Nephron (organoid): ENCODE data around the gene TMEM250.

Experiments used
- H3K27ac Mint-ChIP-seq, 3 experiments: 2 replicates each; pipeline ENCODE4 v1.8.0; 2020; ENCODE audit warnings: mixed read lengths in 3 of 3, mild to moderate bottlenecking in 2 of 3, moderate library complexity in 1 of 3
- H3K27me3 Mint-ChIP-seq: 2 replicates; pipeline ENCODE4 v1.8.0; 2021; ENCODE audit warnings: low read depth, mild to moderate bottlenecking, moderate library complexity, mixed read lengths
- H3K36me3 Mint-ChIP-seq: 2 replicates; pipeline ENCODE4 v1.8.0; 2020; ENCODE audit warnings: low read depth, mixed read lengths
- H3K4me1 Mint-ChIP-seq: 2 replicates; pipeline ENCODE4 v1.8.0; 2020; ENCODE audit warnings: mixed read lengths
- H3K4me3 Mint-ChIP-seq, 3 experiments: 2 replicates each; pipeline ENCODE4 v1.8.0; 2020; ENCODE audit warnings: mild to moderate bottlenecking in 3 of 3, mixed read lengths in 3 of 3, moderate library complexity in 2 of 3
- H3K9me3 Mint-ChIP-seq: 2 replicates; pipeline ENCODE4 v1.8.0; 2020; ENCODE audit warnings: mixed read lengths
- CTCF ChIP-seq, 3 experiments: fragments of 200-600 bp; sonication (generic); IDR thresholded peaks; one replicate each; pipeline ENCODE4 v1.5.0; 2021; ENCODE audit warnings: antibody characterized with exemption in 3 of 3; ENCODE audit not compliant: unreplicated experiment in 3 of 3

TMEM250 gene

GRCh38 chr9:136098844-136099243, 19.8 kb downstream of the TMEM250 start:
- H3K27ac Mint-ChIP-seq: peak overlapping the region in 2 of 3 experiments; percentile 27 to 42
- no peaks in the 10 kb centered on the region for H3K36me3 Mint-ChIP-seq
- H3K4me3 Mint-ChIP-seq: peak overlapping the region; percentile 0 to 74 (median 29)
- H3K9me3 Mint-ChIP-seq: no peaks in the 10 kb centered on the region
- peaks cover 10% of the 10 kb centered on the region for H3K4me1 Mint-ChIP-seq
- no peak for TF ChIP-seq CTCF (IDR thresholded peaks at IDR 0.05; ENCODE audit: unreplicated experiment in 3 of 3)
- peaks cover 17% of the 10 kb centered on the region for H3K27me3 Mint-ChIP-seq

- H3K27me3 Mint-ChIP-seq: peaks cover 17% of the 10 kb centered on the region
- peak overlapping the region; percentile 64 to 74 (median 64) for H3K4me3 Mint-ChIP-seq
- peaks cover 10% of the 10 kb centered on the region for H3K4me1 Mint-ChIP-seq
- H3K27ac Mint-ChIP-seq: no peak overlapping the region
- H3K36me3 Mint-ChIP-seq: no peaks in the 10 kb centered on the region
- no peaks in the 10 kb centered on the region for H3K9me3 Mint-ChIP-seq
- TF ChIP-seq CTCF (IDR thresholded peaks at IDR 0.05; ENCODE audit: unreplicated experiment in 3 of 3): no peak
Observed at GRCh38 chr9:136098210-136098609, 20.5 kb downstream of the TMEM250 start.

- peaks cover 17% of the 10 kb centered on the region for H3K27me3 Mint-ChIP-seq
- H3K9me3 Mint-ChIP-seq: no peaks in the 10 kb centered on the region
- no peak for TF ChIP-seq CTCF (IDR thresholded peaks at IDR 0.05; ENCODE audit: unreplicated experiment in 3 of 3)
- H3K36me3 Mint-ChIP-seq: no peaks in the 10 kb centered on the region
- peaks cover 18% of the 10 kb centered on the region for H3K4me1 Mint-ChIP-seq
- H3K27ac Mint-ChIP-seq: no peak overlapping the region
- peak overlapping the region; percentile 75 to 79 (median 79) for H3K4me3 Mint-ChIP-seq
Observed at GRCh38 chr9:136096505-136097001, 22.1 kb downstream of the TMEM250 start.

GRCh38 chr9:136095070-136096058, 23.3 kb downstream of the TMEM250 start, which contains the start of gene NACC2:
NACC2 (minus strand) TSS chr9:136095289; CDS start chr9:136050521, 44,768 bp downstream.
- Mint-ChIP-seq H3K9me3 (no peaks in the 10 kb centered on the region), H3K27me3 (peaks cover 17% of the 10 kb centered on the region), H3K27ac (no peak within 1 kb of the TSS), H3K4me1 (peaks cover 21% of the 10 kb centered on the region), H3K36me3 (no peaks in the 10 kb centered on the region), H3K4me3 (peak within 1 kb of the TSS; percentile 79 to 85 (median 84))
- no peak for TF ChIP-seq CTCF (IDR thresholded peaks at IDR 0.05; ENCODE audit: unreplicated experiment in 3 of 3)

- Mint-ChIP-seq H3K27me3 (peaks cover 16% of the 10 kb centered on the region), H3K27ac (no peak overlapping the region), H3K4me3 (peak overlapping the region; percentile 77 to 85 (median 84)), H3K36me3 (no peaks in the 10 kb centered on the region), H3K9me3 (no peaks in the 10 kb centered on the region), H3K4me1 (peaks cover 23% of the 10 kb centered on the region)
- no peak for TF ChIP-seq CTCF (IDR thresholded peaks at IDR 0.05; ENCODE audit: unreplicated experiment in 3 of 3)
Observed at GRCh38 chr9:136093995-136094881, 24.4 kb downstream of the TMEM250 start.
